A673 (cell line): Measurements from ENCODE around the gene FCN1. TPM values are rescaled to one million over a fixed set of nuclear protein-coding genes. Genes with fewer than 3 reads are reported as not detected.

ENCODE experiments used
- BruUV-seq: library from RNA; stranded (reverse); fragments of 400-500 nt; replicated peaks from 2 replicates; lab custom pipeline; 2021; lab: Mats Ljungman, UMichigan
- CTCF ChIA-PET: fragments of 300-600 bp; sonication (Branson Sonifier 250); formaldehyde crosslinking; loops from one replicate; lab custom pipeline; 2022; ENCODE audit warnings: antibody characterized with exemption; lab: Charles Lee
- POLR2A ChIA-PET: fragments of 300-600 bp; sonication (Branson Sonifier 250); formaldehyde crosslinking; loops from one replicate; lab custom pipeline; 2022; ENCODE audit warnings: antibody characterized with exemption; ENCODE audit not compliant: low non-redundant PET; lab: Charles Lee
- DNase-seq: peaks from one replicate; pipeline ENCODE4 v3.0.0-alpha.2; 2015; ENCODE audit warnings: low spot score
- H3K27ac ChIP-seq: fragments of 200-600 bp; sonication (generic); 2 replicates; pipeline ENCODE4 v1.5.1; 2016; ENCODE audit warnings: mixed run types, low read depth, mild to moderate bottlenecking, mixed read lengths, antibody characterized with exemption, low read length; ENCODE audit not compliant: poor library complexity, severe bottlenecking
- H3K27me3 ChIP-seq: fragments of 200-600 bp; sonication (generic); replicated peaks from 2 replicates; pipeline ENCODE4 v1.6.1; 2017; ENCODE audit warnings: mixed run types, low read depth, mild to moderate bottlenecking, mixed read lengths, antibody characterized with exemption, low read length; ENCODE audit not compliant: insufficient read depth, poor library complexity
- H3K36me3 ChIP-seq: fragments of 200-600 bp; sonication (generic); 2 replicates; pipeline ENCODE4 v1.6.1; 2016; ENCODE audit warnings: mixed run types, mild to moderate bottlenecking, mixed read lengths, antibody characterized with exemption, low read length; ENCODE audit not compliant: insufficient read depth, poor library complexity, severe bottlenecking
- H3K4me1 ChIP-seq: fragments of 200-600 bp; sonication (generic); 2 replicates; pipeline ENCODE4 v1.6.1; 2017; ENCODE audit warnings: mixed run types, mild to moderate bottlenecking, mixed read lengths, antibody characterized with exemption, low read length; ENCODE audit not compliant: insufficient read depth, poor library complexity, severe bottlenecking
- H3K4me3 ChIP-seq: fragments of 200-600 bp; sonication (generic); 2 replicates; pipeline ENCODE4 v1.5.1; 2016; ENCODE audit warnings: low read depth, mixed run types, mild to moderate bottlenecking, mixed read lengths, low read length; ENCODE audit not compliant: poor library complexity, severe bottlenecking
- H3K9me3 ChIP-seq: fragments of 200-600 bp; sonication (generic); 2 replicates; pipeline ENCODE4 v1.6.1; 2016; ENCODE audit warnings: mixed run types, low read depth, mild to moderate bottlenecking, mixed read lengths, antibody characterized with exemption, low read length; ENCODE audit not compliant: poor library complexity, severe bottlenecking
- EZH2 ChIP-seq: fragments of 200-600 bp; sonication (generic); IDR thresholded peaks from 2 replicates; pipeline ENCODE4 v1.6.1; 2017; ENCODE audit warnings: borderline replicate concordance, low read depth, mild to moderate bottlenecking, mixed read lengths, antibody characterized with exemption, low read length; ENCODE audit not compliant: poor library complexity, severe bottlenecking
- intact Hi-C: fragments of 100-400 bp; cut with micrococcal nuclease; formaldehyde crosslinking; loops from one replicate; pipeline ENCODE4 v1.10.0; 2022; ENCODE audit not compliant: unreplicated experiment
- total RNA-seq: library from RNA; stranded (reverse); gene quantifications from 2 replicates; pipeline ENCODE4 v1.2.3, GENCODE V29; 2021
- TF ChIP-seq, protein P1 (sequence below): fragments of 300-800, 200-600 bp; sonication (generic); conservative IDR thresholded peaks from 2 replicates; pipeline ENCODE4 v1.5.1; 2017; ENCODE audit warnings: low read depth, mild to moderate bottlenecking, antibody characterized with exemption, low read length, moderate library complexity, mixed read lengths

The FCN1 gene
- total RNA-seq, 1 experiment from 2014 or later = not detected

DNA sequence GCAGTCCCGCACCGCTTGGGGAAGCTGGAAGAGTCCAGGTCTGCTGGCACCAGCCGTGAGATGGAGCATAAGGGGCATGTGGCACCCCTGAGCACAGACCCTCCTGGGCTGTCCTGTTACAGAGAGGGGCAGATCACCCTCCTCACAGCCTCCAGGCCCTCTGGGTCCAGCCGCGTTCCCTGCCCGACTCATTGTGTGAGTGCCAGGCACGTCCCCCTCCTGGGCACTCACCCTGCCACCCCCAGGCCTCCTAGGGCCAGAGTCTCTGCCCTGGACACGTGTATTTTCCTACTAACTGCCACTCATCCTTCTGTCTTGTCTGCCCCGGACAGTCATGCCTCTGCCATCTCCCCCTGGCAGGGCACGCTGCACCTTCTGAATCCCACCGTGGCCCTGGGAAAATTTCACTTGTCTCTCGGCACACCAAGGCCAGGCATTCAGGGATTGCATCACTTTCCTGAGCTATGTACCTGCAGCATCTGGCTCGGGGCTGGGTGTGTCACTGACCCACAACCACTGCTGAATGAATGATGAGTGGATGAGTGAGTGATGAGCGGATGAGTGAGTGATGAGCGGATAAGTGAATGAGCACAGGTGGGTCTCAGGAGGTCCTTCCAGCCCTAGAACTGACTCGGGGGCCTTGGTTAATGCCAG is 21.5 kb upstream of the FCN1 start:
- H3K27me3 ChIP-seq = no peaks in the 10 kb centered on the region
- no peak overlapping the region for H3K27ac ChIP-seq
- H3K4me1 ChIP-seq = peaks cover 23% of the 10 kb centered on the region
- TF ChIP-seq, protein P1, sequence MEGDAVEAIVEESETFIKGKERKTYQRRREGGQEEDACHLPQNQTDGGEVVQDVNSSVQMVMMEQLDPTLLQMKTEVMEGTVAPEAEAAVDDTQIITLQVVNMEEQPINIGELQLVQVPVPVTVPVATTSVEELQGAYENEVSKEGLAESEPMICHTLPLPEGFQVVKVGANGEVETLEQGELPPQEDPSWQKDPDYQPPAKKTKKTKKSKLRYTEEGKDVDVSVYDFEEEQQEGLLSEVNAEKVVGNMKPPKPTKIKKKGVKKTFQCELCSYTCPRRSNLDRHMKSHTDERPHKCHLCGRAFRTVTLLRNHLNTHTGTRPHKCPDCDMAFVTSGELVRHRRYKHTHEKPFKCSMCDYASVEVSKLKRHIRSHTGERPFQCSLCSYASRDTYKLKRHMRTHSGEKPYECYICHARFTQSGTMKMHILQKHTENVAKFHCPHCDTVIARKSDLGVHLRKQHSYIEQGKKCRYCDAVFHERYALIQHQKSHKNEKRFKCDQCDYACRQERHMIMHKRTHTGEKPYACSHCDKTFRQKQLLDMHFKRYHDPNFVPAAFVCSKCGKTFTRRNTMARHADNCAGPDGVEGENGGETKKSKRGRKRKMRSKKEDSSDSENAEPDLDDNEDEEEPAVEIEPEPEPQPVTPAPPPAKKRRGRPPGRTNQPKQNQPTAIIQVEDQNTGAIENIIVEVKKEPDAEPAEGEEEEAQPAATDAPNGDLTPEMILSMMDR = no peak
- no peak for TF ChIP-seq EZH2
- no peak overlapping the region for H3K4me3 ChIP-seq
- no peaks in the 10 kb centered on the region for H3K36me3 ChIP-seq
- intact Hi-C loops = no loop called here
- POLR2A ChIA-PET = no interaction called here
- CTCF ChIA-PET = no interaction called here
- no peak for DNase-seq
- BruUV-seq = no TSS peak
- H3K9me3 ChIP-seq = no peaks in the 10 kb centered on the region

DNA sequence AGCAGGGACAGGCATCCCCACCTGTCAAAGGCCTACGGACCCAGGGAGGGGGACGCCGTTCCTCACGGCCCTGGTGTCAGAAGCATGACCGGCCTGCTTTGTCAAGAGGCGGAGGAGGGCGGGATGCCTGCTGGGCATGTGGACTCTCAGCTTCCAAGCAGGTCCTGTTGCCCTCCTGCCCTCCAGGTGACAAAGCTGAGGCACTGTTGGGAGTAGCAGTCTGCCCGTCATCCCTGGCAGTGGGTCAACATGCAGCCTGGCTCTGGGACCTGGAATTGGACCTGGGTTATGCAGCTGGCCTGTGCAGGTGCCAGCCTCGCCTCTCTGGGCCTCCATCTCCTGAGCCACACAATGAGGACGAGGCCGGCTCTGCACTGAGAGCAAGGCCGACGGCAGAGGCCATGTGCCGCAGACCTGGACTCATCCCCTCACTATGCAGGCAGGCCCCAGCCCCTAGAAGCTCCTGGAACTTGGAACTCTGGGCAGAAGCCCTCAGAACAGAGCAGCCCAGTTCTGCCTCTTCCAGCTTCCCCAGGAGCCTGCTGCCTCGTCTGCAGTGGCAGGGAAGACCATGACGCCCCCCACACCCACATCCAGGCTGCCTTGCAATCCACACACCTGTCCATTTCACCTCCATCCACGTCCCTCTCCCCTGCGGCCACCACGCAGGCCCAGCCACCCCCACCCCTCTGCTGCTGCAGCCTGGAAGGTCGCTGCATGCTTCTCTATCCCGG is 20.8 kb upstream of the FCN1 start:
- H3K27ac ChIP-seq = no peak overlapping the region
- POLR2A ChIA-PET = no interaction called here
- no peak for DNase-seq
- TF ChIP-seq, protein P1 = no peak
- no peak for TF ChIP-seq EZH2
- intact Hi-C loops = no loop called here
- H3K27me3 ChIP-seq = no peaks in the 10 kb centered on the region
- H3K9me3 ChIP-seq = no peaks in the 10 kb centered on the region
- no peaks in the 10 kb centered on the region for H3K36me3 ChIP-seq
- H3K4me1 ChIP-seq = peaks cover 19% of the 10 kb centered on the region
- no peak overlapping the region for H3K4me3 ChIP-seq
- no TSS peak for BruUV-seq
- CTCF ChIA-PET = no interaction called here

DNA sequence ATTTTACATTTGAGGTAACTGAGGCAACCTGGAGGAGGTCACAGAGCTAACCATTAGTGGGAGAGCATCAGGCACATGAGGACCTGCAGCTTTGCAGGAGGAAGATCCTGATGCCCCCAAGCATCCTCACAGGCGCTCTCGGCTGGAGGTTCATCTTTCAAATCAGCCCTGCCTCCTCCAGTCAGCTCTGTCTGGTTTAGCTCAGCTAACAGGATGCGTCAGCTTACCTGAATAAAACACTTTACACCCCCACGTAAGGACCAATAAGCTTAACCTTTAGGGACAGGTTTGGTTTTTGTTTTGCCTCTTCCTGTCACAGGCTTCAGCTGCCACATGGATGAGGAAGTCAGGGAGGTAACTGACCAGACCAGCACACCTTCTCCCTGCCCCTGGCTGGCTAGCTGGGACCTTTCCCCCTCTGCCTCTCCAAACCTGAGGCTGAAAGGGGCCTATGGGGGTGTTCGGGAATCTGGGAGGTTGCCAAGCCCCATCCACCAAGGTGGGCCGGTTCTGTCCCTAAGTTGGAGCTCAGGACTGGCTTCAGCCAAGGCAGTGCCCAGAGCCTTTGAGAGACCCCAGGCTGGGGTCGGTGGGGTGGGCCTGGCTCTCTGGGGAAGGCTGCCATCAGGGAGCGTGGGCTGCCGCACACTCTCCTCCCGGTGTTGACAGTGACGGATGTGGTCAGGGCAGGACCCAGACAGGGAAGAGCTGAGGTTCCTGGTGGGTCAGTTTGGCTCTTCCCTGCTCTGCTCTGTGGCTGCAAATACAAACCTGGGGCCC is 20.0 kb upstream of the FCN1 start:
- H3K9me3 ChIP-seq = no peaks in the 10 kb centered on the region
- intact Hi-C loops = no loop called here
- H3K27ac ChIP-seq = no peak overlapping the region
- H3K4me3 ChIP-seq = no peak overlapping the region
- no peaks in the 10 kb centered on the region for H3K27me3 ChIP-seq
- H3K4me1 ChIP-seq = peaks cover 16% of the 10 kb centered on the region
- H3K36me3 ChIP-seq = no peaks in the 10 kb centered on the region
- DNase-seq = no peak
- no peak for TF ChIP-seq EZH2
- TF ChIP-seq, protein P1 = no peak
- ChIA-PET CTCF (no interaction called here), POLR2A (interaction anchor here (0.6 kb wide), 1 partner anchor 227 kb away, joined by 14 read pairs; no protein-coding TSS in a partner anchor)
- no TSS peak for BruUV-seq
